Lower lobe of right lung (tissue), 2 donors: ENCODE data around the gene TMEM37. TPM values are rescaled to one million over a fixed set of nuclear protein-coding genes. Genes with fewer than 3 reads are reported as not detected.

Experiments used
- ATAC-seq, 2 donors: fragments of 200-7000 bp; cut with Tn5 transposase; one replicate each; pipeline ENCODE4 v1.9.1; 2020 to 2022; ENCODE audit warnings: mild to moderate bottlenecking in 2 of 2, moderate library complexity in 2 of 2
- DNase-seq: peaks from one replicate; pipeline ENCODE4 v3.0.0-alpha.2; 2020
- H3K27ac ChIP-seq: fragments of 200-600 bp; one replicate; pipeline ENCODE4 v1.8.0; 2022
- H3K27me3 ChIP-seq: fragments of 200-600 bp; one replicate; pipeline ENCODE4 v1.8.0; 2022; ENCODE audit warnings: low read depth
- H3K36me3 ChIP-seq: fragments of 200-600 bp; one replicate; pipeline ENCODE4 v1.8.0; 2022; ENCODE audit warnings: mild to moderate bottlenecking
- H3K4me1 ChIP-seq: fragments of 200-600 bp; one replicate; pipeline ENCODE4 v1.8.0; 2022
- H3K4me3 ChIP-seq: fragments of 200-600 bp; one replicate; pipeline ENCODE4 v1.8.0; 2022; ENCODE audit warnings: mild to moderate bottlenecking
- H3K9me3 ChIP-seq: fragments of 200-600 bp; one replicate; pipeline ENCODE4 v1.8.0; 2022
- intact Hi-C: fragments of 100-400 bp; cut with DNase I; formaldehyde crosslinking; loops from one replicate; pipeline ENCODE4 v1.11.0; 2022
- total RNA-seq: library from RNA; stranded (reverse); fragmentation: NEBNext Ultra II Directional; extraction: Animal tissue kit (Norgen Biotek cat#: 25700); gene quantifications from one replicate; pipeline ENCODE4 v1.2.1, GENCODE V29; 2021
- TF ChIP-seq, protein P1 (sequence below): fragments of 200-600 bp; IDR thresholded peaks from one replicate; pipeline ENCODE4 v1.8.0; 2022; ENCODE audit warnings: antibody characterized with exemption, mild to moderate bottlenecking
- donor health status: DM: no; HTN: yes; CAD: no; lungs with severe emphysema.

TMEM37 gene
- total RNA-seq, 1 donor from 2014 or later = 21.7 TPM

DNA sequence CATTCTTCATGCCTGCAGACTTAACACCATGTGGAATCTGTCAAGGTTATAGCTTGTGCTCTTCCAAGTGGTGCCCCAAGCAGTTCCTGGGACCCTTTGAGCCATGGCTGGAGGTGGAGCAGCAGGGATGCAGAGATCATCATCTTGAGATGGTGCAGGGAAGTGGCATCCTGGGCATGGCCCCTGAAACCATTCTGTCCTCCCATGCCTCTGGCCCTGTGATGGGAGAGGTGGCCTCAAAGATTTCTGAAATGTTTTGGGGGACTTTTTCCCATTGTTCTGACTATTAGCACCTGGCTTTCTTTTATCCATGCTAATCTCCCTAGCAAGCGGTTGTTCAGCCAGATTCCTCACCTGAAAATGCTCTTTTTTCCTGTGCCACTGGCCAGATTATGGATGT is 10.3 kb upstream of the TMEM37 start:
- Histone ChIP-seq H3K4me3 (no peak overlapping the region), H3K27me3 (no peaks in the 10 kb centered on the region), H3K36me3 (no peaks in the 10 kb centered on the region), H3K9me3 (no peaks in the 10 kb centered on the region), H3K4me1 (peaks cover 7% of the 10 kb centered on the region), H3K27ac (no peak overlapping the region)
- DNase-seq (no peak), ATAC-seq (no peak)
- TF ChIP-seq, protein P1, sequence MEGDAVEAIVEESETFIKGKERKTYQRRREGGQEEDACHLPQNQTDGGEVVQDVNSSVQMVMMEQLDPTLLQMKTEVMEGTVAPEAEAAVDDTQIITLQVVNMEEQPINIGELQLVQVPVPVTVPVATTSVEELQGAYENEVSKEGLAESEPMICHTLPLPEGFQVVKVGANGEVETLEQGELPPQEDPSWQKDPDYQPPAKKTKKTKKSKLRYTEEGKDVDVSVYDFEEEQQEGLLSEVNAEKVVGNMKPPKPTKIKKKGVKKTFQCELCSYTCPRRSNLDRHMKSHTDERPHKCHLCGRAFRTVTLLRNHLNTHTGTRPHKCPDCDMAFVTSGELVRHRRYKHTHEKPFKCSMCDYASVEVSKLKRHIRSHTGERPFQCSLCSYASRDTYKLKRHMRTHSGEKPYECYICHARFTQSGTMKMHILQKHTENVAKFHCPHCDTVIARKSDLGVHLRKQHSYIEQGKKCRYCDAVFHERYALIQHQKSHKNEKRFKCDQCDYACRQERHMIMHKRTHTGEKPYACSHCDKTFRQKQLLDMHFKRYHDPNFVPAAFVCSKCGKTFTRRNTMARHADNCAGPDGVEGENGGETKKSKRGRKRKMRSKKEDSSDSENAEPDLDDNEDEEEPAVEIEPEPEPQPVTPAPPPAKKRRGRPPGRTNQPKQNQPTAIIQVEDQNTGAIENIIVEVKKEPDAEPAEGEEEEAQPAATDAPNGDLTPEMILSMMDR = no peak
- intact Hi-C loops = no loop called here

DNA sequence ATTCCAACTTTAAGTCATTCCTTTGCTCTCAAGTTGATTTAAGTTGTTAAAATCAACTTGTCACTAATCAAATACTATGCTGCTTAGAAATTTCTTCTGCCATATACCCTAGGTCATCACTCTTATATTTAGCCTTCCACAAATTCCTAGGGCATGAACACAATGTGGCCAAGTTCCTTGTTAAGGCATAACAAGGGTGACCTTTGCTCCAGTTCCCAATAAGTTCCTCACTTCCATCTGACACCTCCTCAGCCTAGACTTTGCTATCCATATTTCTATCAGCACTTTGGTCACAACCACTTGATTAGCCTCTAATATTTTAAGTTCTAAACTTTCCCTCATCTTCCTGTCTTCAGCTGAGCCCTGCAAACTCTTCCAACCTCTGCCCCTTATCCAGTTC is 9.9 kb upstream of the TMEM37 start:
- H3K27me3 ChIP-seq = no peaks in the 10 kb centered on the region
- H3K36me3 ChIP-seq = no peaks in the 10 kb centered on the region
- H3K4me1 ChIP-seq = peaks cover 11% of the 10 kb centered on the region
- no peak overlapping the region for H3K4me3 ChIP-seq
- no peaks in the 10 kb centered on the region for H3K9me3 ChIP-seq
- ATAC-seq = no peak
- intact Hi-C loops = no loop called here
- no peak overlapping the region for H3K27ac ChIP-seq
- TF ChIP-seq, protein P1 = no peak
- no peak for DNase-seq

DNA sequence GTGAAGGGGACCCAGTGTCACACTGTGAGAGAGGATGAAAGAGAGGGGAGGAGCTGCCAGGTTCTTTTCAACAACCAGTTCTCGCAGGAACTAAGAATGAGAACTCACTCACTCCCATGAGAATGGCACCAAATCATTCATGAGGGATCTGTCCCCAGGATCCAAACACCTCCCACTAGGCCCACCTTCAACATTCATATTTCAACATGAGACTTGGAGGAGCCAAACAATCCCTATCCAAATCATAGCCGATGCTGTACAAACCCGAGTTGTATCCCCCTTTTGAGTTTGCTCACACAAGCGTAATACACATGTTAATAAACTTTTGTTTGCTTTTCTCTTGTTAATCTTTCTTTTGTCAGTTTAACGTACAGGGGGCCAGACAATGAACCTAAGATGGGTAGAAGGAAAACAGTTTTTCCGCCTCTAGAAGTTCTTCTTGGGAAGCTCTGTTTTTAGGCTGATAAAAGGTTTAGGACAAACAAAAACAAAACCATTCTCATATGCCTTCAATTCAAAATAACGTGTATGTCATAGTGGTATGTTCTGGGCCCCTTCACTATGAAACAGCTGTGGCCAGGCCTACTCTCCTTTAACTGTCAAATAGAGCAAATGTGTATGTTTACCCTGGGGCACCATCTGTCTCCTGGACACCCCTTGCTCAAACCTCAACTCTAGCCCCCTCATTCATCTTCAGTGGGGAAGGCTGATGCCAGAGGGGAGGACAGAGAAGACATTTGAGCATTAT is 9.1 kb upstream of the TMEM37 start:
- H3K27ac ChIP-seq = no peak overlapping the region
- no peaks in the 10 kb centered on the region for H3K36me3 ChIP-seq
- intact Hi-C loops = no loop called here
- TF ChIP-seq, protein P1 = no peak
- no peak for DNase-seq
- H3K9me3 ChIP-seq = no peaks in the 10 kb centered on the region
- H3K27me3 ChIP-seq = no peaks in the 10 kb centered on the region
- no peak for ATAC-seq
- H3K4me3 ChIP-seq = no peak overlapping the region
- H3K4me1 ChIP-seq = peaks cover 19% of the 10 kb centered on the region

DNA sequence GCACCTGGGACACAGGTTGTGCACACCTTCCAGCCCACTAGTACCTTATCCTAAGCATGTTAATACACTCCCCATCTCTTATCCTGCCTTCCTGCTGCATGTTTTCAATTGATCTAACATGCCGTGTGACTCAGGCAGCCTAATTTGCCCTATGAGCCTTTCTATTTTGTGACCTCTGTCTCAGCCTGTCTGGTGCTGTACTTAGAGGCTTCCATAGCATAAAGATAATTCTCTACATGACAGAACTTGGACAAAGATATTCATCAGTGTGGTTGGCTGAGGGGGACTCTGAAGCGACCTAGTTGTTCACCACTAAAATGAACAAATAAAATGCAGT is 8.6 kb upstream of the TMEM37 start:
- H3K4me3 ChIP-seq = no peak overlapping the region
- DNase-seq (no peak), ATAC-seq (no peak)
- no peaks in the 10 kb centered on the region for H3K9me3 ChIP-seq
- H3K27me3 ChIP-seq = no peaks in the 10 kb centered on the region
- TF ChIP-seq, protein P1 = no peak
- H3K27ac ChIP-seq = no peak overlapping the region
- intact Hi-C loops = no loop called here
- no peaks in the 10 kb centered on the region for H3K36me3 ChIP-seq
- H3K4me1 ChIP-seq = peaks cover 24% of the 10 kb centered on the region

DNA sequence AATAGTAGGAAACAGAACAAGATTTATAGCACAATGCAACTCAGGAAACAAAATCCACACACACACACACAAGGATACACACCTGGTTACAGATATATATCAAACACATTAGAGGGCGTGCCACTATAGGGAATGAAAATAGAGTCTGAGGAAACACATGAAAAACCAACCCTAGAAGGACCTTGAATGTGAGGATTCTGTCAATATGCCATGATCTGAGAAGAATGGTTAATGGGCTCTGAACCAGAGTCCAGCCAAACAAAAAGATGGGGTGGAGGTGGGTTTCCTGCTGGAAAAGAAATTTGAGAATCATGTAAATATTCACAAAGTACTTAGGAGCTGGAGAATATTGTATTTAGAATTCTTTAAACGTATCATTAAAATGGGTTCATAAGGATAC is 7.8 kb upstream of the TMEM37 start:
- TF ChIP-seq, protein P1 = no peak
- Histone ChIP-seq H3K27me3 (no peaks in the 10 kb centered on the region), H3K9me3 (no peaks in the 10 kb centered on the region), H3K27ac (no peak overlapping the region), H3K36me3 (no peaks in the 10 kb centered on the region), H3K4me1 (peaks cover 32% of the 10 kb centered on the region), H3K4me3 (no peak overlapping the region)
- DNase-seq (no peak), ATAC-seq (no peak)
- intact Hi-C loops = no loop called here
